ENCODE results near the gene SHC2.
A peak's percentile ranks its signal among the peaks of the same experiment; 100 is the strongest.

Gene SHC2

GRCh38 chr19:460877-461720 is at the start of gene SHC2:
Gene SHC2 (minus strand): TSS chr19:461033. CDS start chr19:460996, 37 bp downstream.
- no peak for DNase-seq (ENCODE audit: low read depth)

- no peak for DNase-seq (ENCODE audit: low read depth)
Measured at GRCh38 chr19:508204-509150, 47.6 kb upstream of the SHC2 start.

GRCh38 chr19:507286-508203 is 46.7 kb upstream of the SHC2 start, which contains the start of gene TPGS1:
Gene TPGS1 (plus strand): TSS chr19:507497. CDS start chr19:507507, 10 bp downstream.
- DNase-seq (ENCODE audit: low read depth): peak; percentile 61

- peak; percentile 86 for DNase-seq (ENCODE audit: low read depth)
Measured at GRCh38 chr19:506404-507285, 45.8 kb upstream of the SHC2 start.

GRCh38 chr19:504616-505015 is 43.8 kb upstream of the SHC2 start:
- no peak for DNase-seq (ENCODE audit: low read depth)

- DNase-seq (ENCODE audit: low read depth): no peak
Measured at GRCh38 chr19:501646-502045, 40.8 kb upstream of the SHC2 start.

GRCh38 chr19:498977-499623 is 38.3 kb upstream of the SHC2 start:
- DNase-seq (ENCODE audit: low read depth): no peak

GRCh38 chr19:498511-498891 is 37.7 kb upstream of the SHC2 start:
- DNase-seq (ENCODE audit: low read depth): no peak

GRCh38 chr19:497869-498510 is 37.2 kb upstream of the SHC2 start:
- no peak for DNase-seq (ENCODE audit: low read depth)

- DNase-seq (ENCODE audit: low read depth): no peak
Measured at GRCh38 chr19:497491-497868, 36.6 kb upstream of the SHC2 start.

- no peak for DNase-seq (ENCODE audit: low read depth)
Measured at GRCh38 chr19:496986-497385, 36.2 kb upstream of the SHC2 start.

- DNase-seq (ENCODE audit: low read depth): no peak
Measured at GRCh38 chr19:496112-496665, 35.4 kb upstream of the SHC2 start, which contains the start of gene MADCAM1. Gene MADCAM1 (plus strand): TSS chr19:496486. CDS start chr19:496500, 14 bp downstream.

- no peak for DNase-seq (ENCODE audit: low read depth)
Measured at GRCh38 chr19:495402-496111, 34.7 kb upstream of the SHC2 start.

- DNase-seq (ENCODE audit: low read depth): no peak
Measured at GRCh38 chr19:495081-495401, 34.2 kb upstream of the SHC2 start.

- DNase-seq (ENCODE audit: low read depth): no peak
Measured at GRCh38 chr19:494171-495080, 33.6 kb upstream of the SHC2 start.

- no peak for DNase-seq (ENCODE audit: low read depth)
Measured at GRCh38 chr19:493391-494170, 32.7 kb upstream of the SHC2 start.

- no peak for DNase-seq (ENCODE audit: low read depth)
Measured at GRCh38 chr19:492091-492531, 31.3 kb upstream of the SHC2 start.

All from stimulated activated CD8-positive, alpha-beta memory T cell treated with anti-CD3 and anti-CD28 coated beads, Interleukin-7, amount 100 ng/mL, for 24 hours (primary cell).